CD8-positive, alpha-beta memory T cell (primary cell): ENCODE data around the gene FKBP11. TPM values are rescaled to one million over a fixed set of nuclear protein-coding genes. Genes with fewer than 3 reads are reported as not detected.
A peak's percentile ranks its signal among the peaks of the same experiment; 100 is the strongest.

Experiments
- CTCF ChIA-PET: fragments of 350-600 bp; sonication (Branson Sonifier 250); formaldehyde crosslinking; loops from one replicate; lab custom pipeline; 2021; ENCODE audit warnings: antibody characterized with exemption; lab: Charles Lee
- POLR2A ChIA-PET: fragments of 350-600 bp; sonication (Branson Sonifier 250); formaldehyde crosslinking; loops from one replicate; lab custom pipeline; 2021; ENCODE audit warnings: antibody characterized with exemption; lab: Charles Lee
- DNase-seq, 5 donors: peaks; one replicate each; pipeline versions ENCODE4 v3.0.0 to v3.0.0-alpha.2; 2020 to 2022; ENCODE audit warnings: mixed read lengths in 1 of 5
- H3K27ac ChIP-seq: one replicate; pipeline ENCODE4 v1.7.0; 2013; ENCODE audit warnings: low read depth, mild to moderate bottlenecking, low read length, moderate library complexity
- H3K27me3 ChIP-seq: 2 replicates; pipeline ENCODE4 v1.7.0; 2013; ENCODE audit warnings: low read length, mild to moderate bottlenecking; ENCODE audit not compliant: insufficient read depth, poor library complexity, severe bottlenecking
- H3K36me3 ChIP-seq: 2 replicates; pipeline ENCODE4 v1.7.0; 2013; ENCODE audit warnings: mild to moderate bottlenecking, low read length, moderate library complexity; ENCODE audit not compliant: insufficient read depth
- H3K4me1 ChIP-seq: 2 replicates; pipeline ENCODE4 v1.7.0; 2013; ENCODE audit warnings: mild to moderate bottlenecking, low read length, moderate library complexity; ENCODE audit not compliant: insufficient read depth
- H3K4me3 ChIP-seq: 2 replicates; pipeline ENCODE4 v1.7.0; 2013; ENCODE audit warnings: mild to moderate bottlenecking, low read length
- H3K9me3 ChIP-seq: 2 replicates; pipeline ENCODE4 v1.7.0; 2013; ENCODE audit warnings: mild to moderate bottlenecking, low read length
- H3K27ac Mint-ChIP-seq, 8 donors: one replicate each; pipeline ENCODE4 v1.8.0; 2020 to 2021; ENCODE audit warnings: mixed read lengths in 8 of 8, mild to moderate bottlenecking in 6 of 8, inconsistent platforms in 3 of 8, moderate library complexity in 3 of 8
- H3K27me3 Mint-ChIP-seq, 2 donors: one replicate each; pipeline ENCODE4 v1.8.0; 2020 to 2021; ENCODE audit warnings: mixed read lengths in 2 of 2, mild to moderate bottlenecking in 1 of 2, moderate library complexity in 1 of 2
- H3K36me3 Mint-ChIP-seq, 3 donors: one replicate each; pipeline ENCODE4 v1.8.0; 2020 to 2021; ENCODE audit warnings: mixed read lengths in 3 of 3, inconsistent platforms in 1 of 3, mild to moderate bottlenecking in 1 of 3
- H3K4me1 Mint-ChIP-seq, 3 donors: one replicate each; pipeline ENCODE4 v1.8.0; 2020 to 2021; ENCODE audit warnings: mixed read lengths in 3 of 3, inconsistent platforms in 1 of 3, mild to moderate bottlenecking in 1 of 3
- H3K4me3 Mint-ChIP-seq, 7 donors: one replicate each; pipeline ENCODE4 v1.8.0; 2020 to 2021; ENCODE audit warnings: mixed read lengths in 7 of 7, mild to moderate bottlenecking in 6 of 7, moderate library complexity in 4 of 7, inconsistent platforms in 2 of 7
- H3K9me3 Mint-ChIP-seq, 5 donors: one replicate each; pipeline ENCODE4 v1.8.0; 2020 to 2022; ENCODE audit warnings: mixed read lengths in 5 of 5, mild to moderate bottlenecking in 3 of 5, moderate library complexity in 2 of 5, inconsistent platforms in 1 of 5
- polyA plus RNA-seq: library from polyadenylated mRNA; unstranded; fragments of 300-500 nt; fragmentation: Illumina TruSeq; gene quantifications from one replicate; pipeline ENCODE4 v1.2.3, GENCODE V29; 2021
- total RNA-seq, 2 experiments: library from RNA; stranded (reverse); gene quantifications; one replicate each; pipeline ENCODE4 v1.2.3, GENCODE V29; 2021

FKBP11 gene
- 100 to 1,000 TPM in 1 of 2 experiments, 10 to 100 TPM in 1; 98.3 to 103 TPM for total RNA-seq
- polyA plus RNA-seq = 238 TPM

GRCh38 chr12:48925304-48926011 is at the start of gene FKBP11:
FKBP11 (minus strand) TSS chr12:48925492; CDS start chr12:48925428, 64 bp downstream.
- CTCF ChIA-PET = interaction anchor here (1.0 to 7.9 kb wide), 20 partner anchors 11 to 119 kb away, joined by 3 to 129 read pairs (median 6); partner anchors contain the start of genes ARF3, DDX23, WNT1 and WNT10B
- no peaks in the 10 kb centered on the region for H3K9me3 Mint-ChIP-seq

GRCh38 chr12:48973941-48974673 is 48.8 kb upstream of the FKBP11 start:
- peak in 3 of 5 donors; percentile 25 to 53 (median 30) for DNase-seq
- peaks cover 34 to 35% of the 10 kb centered on the region in 2 donors for H3K27me3 Mint-ChIP-seq
- Histone ChIP-seq H3K4me3 (no peak overlapping the region), H3K9me3 (no peaks in the 10 kb centered on the region), H3K36me3 (no peaks in the 10 kb centered on the region), H3K27me3 (peaks cover 47% of the 10 kb centered on the region), H3K4me1 (peaks cover 51% of the 10 kb centered on the region), H3K27ac (no peak overlapping the region)
- H3K4me1 Mint-ChIP-seq = peaks cover 35 to 56% (median 38%) of the 10 kb centered on the region in 3 donors
- peak overlapping the region in 1 of 7 donors; percentile 17 for H3K4me3 Mint-ChIP-seq
- POLR2A ChIA-PET = interaction anchor here (0.7 kb wide), 1 partner anchor 16 kb away, joined by 3 read pairs; the partner anchor contains the start of gene ARF3
- H3K36me3 Mint-ChIP-seq = peaks cover 0 to 2% (median 0%) of the 10 kb centered on the region in 3 donors
- CTCF ChIA-PET = interaction anchor here (0.8 to 18.0 kb wide), 6 partner anchors 14 to 56 kb away, joined by 3 to 237 read pairs (median 5); partner anchors contain the start of genes ARF3 and DDN
- H3K27ac Mint-ChIP-seq = peak overlapping the region in 1 of 8 donors; percentile 43
- H3K9me3 Mint-ChIP-seq = no peaks in the 10 kb centered on the region

More at GRCh38 chr12:48925304-48926011, at the start of gene FKBP11:
- peaks cover 9% of the 10 kb centered on the region for H3K36me3 ChIP-seq
- Mint-ChIP-seq H3K27ac (peak within 1 kb of the TSS; percentile 91 to 100 (median 98)), H3K36me3 (peaks cover 15 to 61% (median 26%) of the 10 kb centered on the region in 3 donors), H3K4me1 (peaks cover 58 to 71% (median 68%) of the 10 kb centered on the region in 3 donors), H3K27me3 (no peaks in the 10 kb centered on the region), H3K4me3 (peak within 1 kb of the TSS; percentile 88 to 98 (median 96))
- DNase-seq = peak; percentile 76 to 88 (median 86)
- peak within 1 kb of the TSS; percentile 96 for H3K4me3 ChIP-seq
- peaks cover 12% of the 10 kb centered on the region for H3K4me1 ChIP-seq
- H3K27me3 ChIP-seq = no peaks in the 10 kb centered on the region
- no peaks in the 10 kb centered on the region for H3K9me3 ChIP-seq
- H3K27ac ChIP-seq = peak within 1 kb of the TSS; percentile 90
- POLR2A ChIA-PET = interaction anchor here (1.0 to 2.4 kb wide), 9 partner anchors 8 to 73 kb away, joined by 3 to 20 read pairs (median 8); partner anchors contain the start of genes ARF3, DDX23, RND1 and WNT1

- peaks cover 30 to 54% (median 32%) of the 10 kb centered on the region in 3 donors for H3K4me1 Mint-ChIP-seq
- Histone ChIP-seq H3K27me3 (peaks cover 42% of the 10 kb centered on the region), H3K4me3 (no peak overlapping the region), H3K36me3 (no peaks in the 10 kb centered on the region), H3K27ac (no peak overlapping the region), H3K4me1 (peaks cover 47% of the 10 kb centered on the region), H3K9me3 (no peaks in the 10 kb centered on the region)
- peaks cover 33 to 34% of the 10 kb centered on the region in 2 donors for H3K27me3 Mint-ChIP-seq
- no peak for DNase-seq
- no peaks in the 10 kb centered on the region for H3K9me3 Mint-ChIP-seq
- CTCF ChIA-PET = interaction anchor here (1.2 to 18.0 kb wide), 5 partner anchors 15 to 57 kb away, joined by 3 to 237 read pairs (median 7); partner anchors contain the start of genes ARF3 and DDN
- peaks cover 0 to 2% (median 0%) of the 10 kb centered on the region in 3 donors for H3K36me3 Mint-ChIP-seq
- H3K27ac Mint-ChIP-seq = no peak overlapping the region
- POLR2A ChIA-PET = interaction anchor here (0.6 kb wide), 1 partner anchor 18 kb away, joined by 5 read pairs; no protein-coding TSS in a partner anchor
- peak overlapping the region in 1 of 7 donors; percentile 19 for H3K4me3 Mint-ChIP-seq
Observed at GRCh38 chr12:48973531-48973930, 48.2 kb upstream of the FKBP11 start.

- Mint-ChIP-seq H3K36me3 (peaks cover 0 to 2% (median 0%) of the 10 kb centered on the region in 3 donors), H3K27me3 (peaks cover 33 to 34% of the 10 kb centered on the region in 2 donors), H3K4me1 (peaks cover 30 to 51% (median 32%) of the 10 kb centered on the region in 3 donors), H3K27ac (peak overlapping the region in 1 of 8 donors; percentile 75), H3K9me3 (no peaks in the 10 kb centered on the region), H3K4me3 (peak overlapping the region in 1 of 7 donors; percentile 19)
- Histone ChIP-seq H3K36me3 (no peaks in the 10 kb centered on the region), H3K27ac (no peak overlapping the region), H3K27me3 (peaks cover 42% of the 10 kb centered on the region), H3K4me1 (peaks cover 45% of the 10 kb centered on the region), H3K9me3 (no peaks in the 10 kb centered on the region), H3K4me3 (no peak overlapping the region)
- ChIA-PET POLR2A (interaction anchor here (0.6 kb wide), 1 partner anchor 18 kb away, joined by 5 read pairs; no protein-coding TSS in a partner anchor), CTCF (interaction anchor here (0.7 to 18.0 kb wide), 6 partner anchors 15 to 57 kb away, joined by 3 to 237 read pairs (median 5); partner anchors contain the start of genes ARF3 and DDN)
- no peak for DNase-seq
Observed at GRCh38 chr12:48972952-48973483, 47.7 kb upstream of the FKBP11 start.

DNA sequence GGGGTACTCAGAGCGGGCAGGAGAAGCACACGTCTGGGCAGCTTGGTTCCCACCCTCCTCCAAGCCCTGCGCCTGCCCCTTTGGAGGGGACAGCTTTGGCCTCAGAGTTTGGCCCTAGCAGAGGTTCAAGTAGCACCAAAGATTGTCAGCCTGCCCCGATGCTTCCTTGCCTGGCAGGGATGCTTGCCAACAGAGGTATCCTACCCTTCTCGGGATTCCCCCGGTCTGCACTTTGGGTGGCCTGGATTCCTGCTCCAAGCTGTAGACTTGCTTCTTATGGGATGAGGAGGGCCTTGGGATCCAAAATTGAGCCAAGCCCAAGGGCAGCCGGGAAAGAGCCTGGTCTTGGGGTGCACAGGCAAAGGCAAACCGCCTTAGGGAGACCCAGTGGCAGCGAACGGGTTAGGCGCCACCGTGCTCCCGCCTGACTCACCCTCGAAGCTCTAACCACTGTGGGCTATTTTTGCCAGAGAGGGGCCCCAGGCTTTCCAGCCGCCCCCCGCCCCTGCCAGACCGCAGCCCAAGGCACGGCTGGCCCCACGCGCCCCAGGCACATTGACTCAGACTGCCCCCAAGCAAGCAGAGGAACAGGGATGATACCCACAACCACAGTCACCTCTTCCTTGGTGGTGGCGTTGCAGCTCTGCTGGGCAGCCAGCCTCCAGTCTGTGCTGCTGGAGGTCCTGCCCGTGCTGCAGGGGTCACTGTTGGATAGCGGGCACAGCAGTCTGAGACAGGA is 47.1 kb upstream of the FKBP11 start:
- DNase-seq = no peak
- Histone ChIP-seq H3K27ac (no peak overlapping the region), H3K27me3 (peaks cover 42% of the 10 kb centered on the region), H3K36me3 (no peaks in the 10 kb centered on the region), H3K9me3 (no peaks in the 10 kb centered on the region), H3K4me3 (no peak overlapping the region), H3K4me1 (peaks cover 39% of the 10 kb centered on the region)
- Mint-ChIP-seq H3K27me3 (peaks cover 30 to 34% of the 10 kb centered on the region in 2 donors), H3K27ac (peak overlapping the region in 2 of 8 donors; percentile 47 to 75), H3K4me1 (peaks cover 25 to 45% (median 26%) of the 10 kb centered on the region in 3 donors), H3K36me3 (peaks cover 0 to 2% (median 0%) of the 10 kb centered on the region in 3 donors), H3K9me3 (no peaks in the 10 kb centered on the region), H3K4me3 (peak overlapping the region in 5 of 7 donors; percentile 16 to 78 (median 73))
- ChIA-PET POLR2A (interaction anchor here (1.5 kb wide), 1 partner anchor 8 kb away, joined by 3 read pairs; no protein-coding TSS in a partner anchor), CTCF (interaction anchor here (0.7 to 18.0 kb wide), 5 partner anchors 9 to 47 kb away, joined by 3 to 237 read pairs (median 4); partner anchors contain the start of genes ARF3, DDN and FKBP11)

DNA sequence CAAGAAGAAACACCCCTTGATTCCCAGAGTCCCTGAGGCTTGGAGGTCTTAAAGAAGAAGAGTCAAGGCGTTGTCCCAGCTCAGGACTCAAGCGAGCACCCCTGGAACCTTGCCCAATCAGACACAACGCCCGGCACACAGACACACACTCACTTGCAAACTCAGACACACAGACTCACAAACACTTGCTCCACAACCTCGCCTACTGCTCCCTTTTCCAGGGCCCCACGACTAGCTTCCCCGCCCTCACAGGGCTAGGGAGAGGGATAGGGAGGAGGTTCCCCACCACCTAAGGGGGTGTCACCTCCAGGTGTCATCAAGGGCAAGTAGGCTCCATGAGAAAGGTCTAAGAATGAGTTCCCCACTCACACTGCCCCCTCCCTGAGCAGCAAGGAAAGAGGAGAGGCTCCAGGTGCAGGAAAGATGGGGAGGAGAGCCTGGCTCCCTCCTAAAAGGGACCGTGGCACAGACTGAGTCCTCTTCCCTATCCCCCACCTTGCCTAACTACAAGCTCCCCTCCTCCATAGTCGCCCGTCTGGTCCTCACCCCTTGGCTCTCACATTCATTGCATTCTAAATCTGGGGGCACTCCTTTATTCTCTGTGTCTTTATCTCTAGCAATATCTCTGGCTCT is 45.5 kb upstream of the FKBP11 start:
- H3K27me3 Mint-ChIP-seq = peaks cover 30 to 34% of the 10 kb centered on the region in 2 donors
- Histone ChIP-seq H3K4me1 (peaks cover 36% of the 10 kb centered on the region), H3K27me3 (peaks cover 42% of the 10 kb centered on the region), H3K27ac (no peak overlapping the region), H3K9me3 (no peaks in the 10 kb centered on the region), H3K4me3 (peak overlapping the region; percentile 34), H3K36me3 (no peaks in the 10 kb centered on the region)
- H3K4me1 Mint-ChIP-seq = peaks cover 19 to 37% (median 22%) of the 10 kb centered on the region in 3 donors
- peak overlapping the region in 2 of 8 donors; percentile 28 to 45 for H3K27ac Mint-ChIP-seq
- POLR2A ChIA-PET = interaction anchor here (0.8 to 1.6 kb wide), 3 partner anchors 9 to 12 kb away, joined by 3 to 5 read pairs (median 3); no protein-coding TSS in a partner anchor
- peak overlapping the region; percentile 30 to 82 (median 68) for H3K4me3 Mint-ChIP-seq
- CTCF ChIA-PET = interaction anchor here (1.0 to 4.9 kb wide), 6 partner anchors 9 to 118 kb away, joined by 3 to 34 read pairs (median 5); partner anchors contain the start of gene ARF3
- peaks cover 0 to 2% (median 0%) of the 10 kb centered on the region in 3 donors for H3K36me3 Mint-ChIP-seq
- DNase-seq = no peak
- H3K9me3 Mint-ChIP-seq = no peaks in the 10 kb centered on the region
